GM21528 (cell line): ENCODE results near the gene CPLX1.

Experiments used
- ATAC-seq: cut with Tn5 transposase; IDR thresholded peaks from one replicate; pipeline ENCODE4 v1.9.1; 2021; ENCODE audit warnings: mild to moderate bottlenecking, moderate library complexity; ENCODE audit not compliant: unreplicated experiment, low FRiP score

The CPLX1 gene

GRCh38 chr4:856225-856901 is 30.4 kb upstream of the CPLX1 start:
- ATAC-seq, result no peak

DNA sequence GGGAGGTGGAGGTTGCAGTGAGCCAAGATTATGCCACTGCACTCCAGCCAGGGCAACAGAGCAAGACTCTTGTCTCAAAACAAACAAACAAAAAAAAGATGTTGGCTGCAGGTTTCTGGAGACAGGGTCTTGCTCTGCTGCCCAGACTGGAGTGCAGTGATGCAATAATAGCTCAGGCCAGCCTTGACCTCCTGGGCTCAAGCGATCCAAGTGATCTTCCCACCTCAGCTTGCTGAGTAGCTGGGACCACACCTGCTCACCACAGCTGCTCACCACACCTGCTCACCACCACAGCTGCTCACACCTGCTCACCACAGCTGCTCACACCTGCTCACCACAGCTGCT is 29.9 kb upstream of the CPLX1 start:
- ATAC-seq, result no peak

- no peak for ATAC-seq
These were observed 28.4 kb upstream of the CPLX1 start for GRCh38 chr4:854356-854755.

GRCh38 chr4:853416-853781 is 27.5 kb upstream of the CPLX1 start:
- ATAC-seq, result no peak

DNA sequence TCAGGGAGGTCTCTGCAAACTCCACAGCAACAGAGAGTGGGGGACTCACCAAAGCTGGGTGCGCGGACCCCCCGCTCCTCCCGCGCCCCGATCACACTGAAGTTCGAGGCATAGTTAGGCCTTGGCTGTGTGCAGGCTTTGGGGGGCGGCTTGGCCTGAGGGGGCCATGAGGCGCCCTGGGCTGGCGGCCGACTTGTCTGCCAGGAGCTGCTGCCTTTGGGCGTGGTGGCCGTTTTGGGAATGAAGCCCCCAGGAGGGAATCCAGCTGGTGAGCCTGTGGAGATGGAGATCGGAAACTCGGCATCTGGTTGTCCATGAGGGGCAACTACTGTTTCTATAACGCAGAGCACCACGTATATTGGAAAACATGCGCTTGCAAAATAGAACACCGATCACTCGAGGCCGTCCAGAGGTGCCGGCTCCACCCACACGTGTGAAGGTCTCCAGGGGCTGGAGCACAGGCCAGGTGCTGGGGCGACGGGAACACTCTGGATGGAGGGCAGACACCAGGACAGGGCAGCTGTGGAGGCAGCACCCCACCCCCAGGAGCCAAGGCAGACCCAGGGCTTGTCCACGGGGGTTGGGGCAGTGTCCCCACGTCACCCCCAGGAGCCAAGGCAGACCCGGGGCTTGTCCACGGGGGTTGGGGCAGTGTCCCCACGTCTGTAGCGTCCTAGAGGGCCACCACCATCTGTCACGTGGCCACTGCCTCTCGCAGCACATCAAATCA is 25.9 kb upstream of the CPLX1 start:
- ATAC-seq, result no peak

- ATAC-seq, result no peak
These were observed 24.5 kb upstream of the CPLX1 start for GRCh38 chr4:850323-850945.

GRCh38 chr4:849478-850175 is 23.7 kb upstream of the CPLX1 start:
- no peak for ATAC-seq

DNA sequence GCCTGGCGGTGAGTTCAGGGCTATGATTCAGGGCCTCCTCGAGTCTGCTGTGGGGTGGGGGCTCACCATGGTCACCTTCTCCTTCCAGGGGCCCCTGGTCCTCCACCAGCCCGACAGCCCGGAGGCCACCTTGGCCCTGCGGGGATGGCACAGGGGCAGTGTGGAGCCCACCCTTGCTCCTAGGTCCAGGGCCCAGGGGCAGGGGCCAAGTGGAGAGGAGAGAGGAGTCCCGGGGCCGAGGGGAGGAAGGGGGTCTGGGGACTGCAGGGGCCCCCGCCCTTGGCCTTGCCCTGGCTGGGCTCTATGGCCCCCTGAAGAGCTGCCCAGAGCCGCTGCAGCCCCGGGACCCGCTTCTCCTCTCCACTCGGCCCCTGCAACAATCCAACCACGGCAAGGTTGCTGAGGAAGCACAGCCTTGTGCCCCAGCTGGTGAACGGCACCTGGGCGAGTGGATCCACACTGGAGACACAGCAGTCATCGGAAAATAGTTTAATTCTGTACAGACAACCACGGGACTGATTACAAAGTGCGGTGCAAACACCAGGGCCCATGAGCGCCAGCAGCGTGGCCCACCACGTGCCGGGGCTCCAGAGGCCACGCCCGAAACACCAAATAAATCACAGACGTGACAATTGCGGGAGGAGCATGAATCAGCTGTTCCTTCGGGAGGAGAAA is 23.0 kb upstream of the CPLX1 start:
- no peak for ATAC-seq

DNA sequence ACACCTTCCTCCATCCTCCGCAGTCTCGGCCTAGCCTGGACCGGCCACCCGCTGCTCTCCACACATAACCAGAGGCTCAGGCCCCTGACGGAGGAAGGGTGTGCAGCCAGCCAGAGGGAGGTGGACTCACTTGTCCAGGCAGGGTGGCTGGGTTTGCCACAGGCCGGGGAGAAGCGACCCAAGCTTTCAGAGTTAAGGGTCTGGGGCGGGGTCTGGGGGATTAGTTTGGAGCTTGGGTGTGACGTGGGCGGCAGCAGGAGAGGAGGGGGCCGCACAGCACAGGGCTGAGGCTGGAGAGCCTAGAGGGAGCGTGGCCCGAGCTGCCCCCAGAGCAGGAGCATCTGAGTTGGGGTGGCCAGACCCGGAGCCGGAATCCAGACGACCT is 22.4 kb upstream of the CPLX1 start:
- ATAC-seq, result no peak

- ATAC-seq, result no peak
These were observed 19.9 kb upstream of the CPLX1 start for GRCh38 chr4:845836-846251.

DNA sequence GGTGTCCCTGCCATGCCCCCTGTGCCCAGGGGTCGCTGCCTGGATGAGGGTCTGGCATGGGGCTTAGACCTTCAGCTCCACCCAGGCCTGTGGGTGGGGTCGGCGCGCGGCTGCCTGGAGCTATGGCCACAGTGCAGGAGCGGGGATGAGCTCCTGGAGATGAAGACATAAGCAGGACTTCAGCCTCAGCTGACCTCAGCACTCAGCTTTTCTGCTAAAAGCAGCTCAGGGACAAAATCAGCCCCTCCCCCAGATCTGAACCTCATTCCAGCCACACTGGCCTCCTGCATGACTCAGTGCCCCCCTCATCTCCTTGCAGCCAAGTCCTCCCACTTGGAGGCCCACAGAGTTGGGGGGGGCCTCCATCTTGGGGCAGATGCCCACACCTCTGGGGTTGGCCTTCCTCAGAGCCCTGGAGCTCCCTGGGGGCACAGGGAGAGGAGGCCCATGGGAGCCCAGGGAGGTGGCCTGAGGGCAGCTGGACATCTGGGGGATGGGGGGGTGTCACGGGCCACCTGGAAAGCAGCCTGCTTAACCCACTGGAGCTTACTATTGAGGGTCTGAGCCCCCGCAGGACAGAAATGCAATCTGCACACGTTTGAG is 19.4 kb upstream of the CPLX1 start:
- ATAC-seq, result no peak

DNA sequence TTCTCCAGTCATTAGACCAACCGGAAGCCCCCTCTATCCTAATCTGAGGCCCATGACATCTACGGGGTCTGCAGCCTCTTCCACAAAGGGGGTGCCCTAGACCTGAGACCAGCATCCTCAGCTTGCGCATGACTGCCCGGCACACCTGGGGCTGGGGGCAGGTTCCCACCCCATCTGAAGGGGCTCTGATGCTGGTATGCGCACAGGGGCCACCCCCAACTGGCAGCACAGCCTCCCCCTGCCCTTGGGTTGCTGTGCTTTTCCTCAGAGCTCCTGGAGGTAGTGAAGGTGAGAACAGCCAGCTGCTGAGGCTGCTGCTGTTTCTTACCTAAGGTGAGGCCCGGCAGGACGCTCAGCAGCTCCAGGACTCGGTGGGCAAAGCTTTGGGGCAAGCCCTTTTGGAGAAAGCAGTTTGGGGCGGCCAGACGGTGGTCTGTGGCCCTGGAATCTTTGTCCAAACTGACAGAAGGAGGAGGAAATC is 18.9 kb upstream of the CPLX1 start:
- no peak for ATAC-seq

GRCh38 chr4:839675-840443 is 13.9 kb upstream of the CPLX1 start:
- ATAC-seq, result no peak

DNA sequence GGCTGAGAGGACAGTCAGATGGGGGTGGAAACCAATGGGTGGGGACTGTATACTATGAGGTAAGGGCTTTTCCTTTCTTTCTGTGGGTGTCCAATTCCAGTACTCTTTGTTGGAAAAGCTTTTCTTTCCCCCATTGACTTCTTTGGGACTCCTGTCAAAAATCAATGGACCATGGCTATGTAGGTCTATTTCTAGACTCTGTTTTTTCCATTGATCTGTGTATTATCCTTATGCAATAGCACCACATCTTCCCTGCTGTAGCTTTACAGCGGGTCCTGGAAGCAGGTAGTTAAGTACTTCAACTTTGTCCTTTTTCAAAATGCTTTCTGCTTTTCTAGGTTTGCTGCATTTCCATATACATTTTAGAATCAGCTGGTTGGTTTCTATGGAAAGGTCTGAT is 11.8 kb upstream of the CPLX1 start:
- no peak for ATAC-seq

DNA sequence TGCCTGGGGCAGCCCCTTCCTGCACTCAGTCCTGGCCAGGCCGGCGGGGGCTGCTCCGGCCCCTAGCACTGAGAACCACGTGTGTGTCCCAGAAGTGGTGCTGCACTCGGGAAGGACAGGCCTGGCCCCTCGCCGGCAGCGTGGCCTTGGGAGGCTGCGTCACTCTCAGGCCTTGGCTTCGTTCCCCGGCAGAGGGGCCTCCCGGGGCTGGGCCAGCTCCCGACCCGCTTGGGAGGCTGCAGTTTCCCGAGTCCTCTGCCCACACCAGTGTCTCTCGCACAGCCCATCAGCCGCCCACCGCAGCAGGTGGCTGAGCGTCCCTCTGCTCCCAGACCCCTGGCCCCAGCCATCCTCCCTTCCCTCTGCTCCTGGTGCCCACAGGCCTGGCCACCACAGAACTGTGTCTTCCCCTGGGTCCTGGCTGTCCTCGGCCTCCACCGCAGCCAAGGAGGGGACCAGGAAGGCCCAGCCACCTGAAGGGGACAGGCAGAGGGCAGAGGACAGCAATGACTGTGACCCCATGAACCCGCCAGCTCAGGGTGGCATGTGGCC is 10.9 kb upstream of the CPLX1 start:
- no peak for ATAC-seq

- no peak for ATAC-seq
These were observed 10.1 kb upstream of the CPLX1 start for GRCh38 chr4:836003-836511.

GRCh38 chr4:835148-836002 is 9.4 kb upstream of the CPLX1 start:
- ATAC-seq, result no peak
